Fibroblast of peridontal ligament (primary cell): ENCODE measurements around the gene NPTX1.

Experiments used
- DNase-seq: peaks from one replicate; pipeline ENCODE4 v3.0.0-alpha.2; 2010; ENCODE audit errors: extremely low read depth

The NPTX1 gene

DNA sequence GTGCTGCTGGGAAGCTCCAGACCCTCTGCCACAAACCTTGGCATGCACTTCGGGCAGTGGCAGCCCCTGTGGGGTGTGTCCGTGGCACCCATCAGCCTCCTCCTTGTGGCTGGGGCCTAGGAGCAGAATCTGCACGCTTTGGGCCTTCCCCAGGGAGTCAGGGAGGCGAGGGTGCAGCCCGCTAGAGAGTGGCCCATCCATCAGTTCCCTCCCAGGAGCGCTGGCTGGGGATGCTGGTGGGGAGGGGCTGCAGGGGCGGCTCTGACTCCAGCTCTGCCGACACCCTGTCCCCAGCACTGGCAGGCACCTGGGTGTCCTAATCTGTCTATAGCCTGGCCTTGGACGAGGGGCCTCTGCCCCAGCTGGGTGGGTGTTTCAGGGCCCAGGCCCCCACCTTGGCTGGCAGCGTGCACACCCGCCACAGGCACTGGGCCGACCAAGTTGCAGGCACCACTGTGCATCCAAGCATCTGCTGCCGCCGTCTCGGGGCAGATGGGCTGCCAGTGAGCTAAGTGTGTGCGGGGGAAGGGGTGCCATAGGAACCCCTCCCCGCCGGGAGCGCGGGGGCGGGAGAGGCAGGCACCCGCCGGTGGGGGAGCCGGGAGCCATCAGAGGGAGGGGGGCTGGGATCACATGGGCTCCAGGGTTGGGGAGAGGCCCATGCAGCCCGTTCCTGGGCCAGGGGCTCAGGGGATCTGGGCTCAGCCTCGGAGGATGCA lies 31.2 kb downstream of the NPTX1 start:
- no peak for DNase-seq

- no peak for DNase-seq
Measured at GRCh38 chr17:80444644-80444979, 31.8 kb downstream of the NPTX1 start.

- no peak for DNase-seq
Measured at GRCh38 chr17:80443916-80444643, 32.3 kb downstream of the NPTX1 start.

DNA sequence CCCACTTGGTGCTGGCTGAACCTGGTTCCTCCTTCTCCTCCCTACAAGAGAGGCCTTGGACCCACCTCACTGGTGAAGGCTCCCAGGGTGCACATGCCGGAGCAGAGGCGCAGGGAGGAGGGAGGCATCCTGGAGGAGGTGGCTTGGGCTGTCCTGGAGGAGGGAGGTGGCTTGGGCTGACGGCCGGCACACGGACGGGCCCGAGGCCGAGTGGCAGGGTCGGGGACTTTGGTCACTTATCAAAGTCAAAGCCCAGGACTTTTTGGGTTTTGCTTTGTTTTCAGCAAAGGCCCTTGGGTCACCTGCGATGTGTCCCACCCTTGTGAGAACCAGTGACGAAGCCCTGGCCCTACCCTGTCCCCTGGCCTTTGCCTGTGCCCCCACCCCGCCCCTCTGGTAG lies 32.9 kb downstream of the NPTX1 start:
- no peak for DNase-seq

- DNase-seq = no peak
Measured at GRCh38 chr17:80442764-80443163, 33.6 kb downstream of the NPTX1 start.

- no peak for DNase-seq
Measured at GRCh38 chr17:80442323-80442659, 34.1 kb downstream of the NPTX1 start.

DNA sequence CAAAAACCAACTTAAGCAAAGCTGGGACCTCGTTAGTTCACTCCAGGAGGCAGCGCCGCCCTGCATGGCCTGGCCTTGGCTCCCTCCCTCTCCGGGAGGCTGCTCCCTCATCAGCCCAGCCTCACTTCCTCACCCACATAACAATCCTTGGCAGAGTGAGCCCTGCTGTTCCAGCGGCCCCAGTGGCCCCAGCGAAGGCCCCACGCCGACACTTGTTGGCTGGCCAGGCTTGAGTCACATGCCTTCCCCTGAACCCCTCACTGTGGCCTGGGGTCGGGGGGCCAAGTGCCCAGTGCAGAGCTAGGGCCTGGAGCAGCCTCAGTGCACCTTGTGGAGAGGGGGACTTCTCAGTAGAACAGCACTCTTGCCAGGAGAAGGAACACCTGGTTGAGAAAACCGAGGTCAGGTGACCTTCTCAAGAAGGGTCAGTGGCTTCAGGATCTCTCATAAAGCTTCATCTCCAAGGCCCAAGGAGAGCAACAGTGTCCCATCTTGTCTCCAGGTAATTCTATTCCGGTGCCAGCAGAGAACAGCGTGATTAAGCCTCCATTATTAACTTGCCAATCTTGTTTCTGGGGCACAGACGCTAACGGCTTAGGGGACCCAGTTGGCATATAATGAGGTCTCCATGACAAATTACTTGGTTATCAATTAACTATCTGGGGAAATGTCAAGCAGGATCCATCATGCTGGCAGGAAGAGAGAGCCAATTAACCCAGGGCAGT lies 34.6 kb downstream of the NPTX1 start:
- no peak for DNase-seq

- DNase-seq = peak; percentile 26
Measured at GRCh38 chr17:80441133-80441578, 35.3 kb downstream of the NPTX1 start.

GRCh38 chr17:80439499-80439898 lies 36.9 kb downstream of the NPTX1 start:
- DNase-seq = no peak

DNA sequence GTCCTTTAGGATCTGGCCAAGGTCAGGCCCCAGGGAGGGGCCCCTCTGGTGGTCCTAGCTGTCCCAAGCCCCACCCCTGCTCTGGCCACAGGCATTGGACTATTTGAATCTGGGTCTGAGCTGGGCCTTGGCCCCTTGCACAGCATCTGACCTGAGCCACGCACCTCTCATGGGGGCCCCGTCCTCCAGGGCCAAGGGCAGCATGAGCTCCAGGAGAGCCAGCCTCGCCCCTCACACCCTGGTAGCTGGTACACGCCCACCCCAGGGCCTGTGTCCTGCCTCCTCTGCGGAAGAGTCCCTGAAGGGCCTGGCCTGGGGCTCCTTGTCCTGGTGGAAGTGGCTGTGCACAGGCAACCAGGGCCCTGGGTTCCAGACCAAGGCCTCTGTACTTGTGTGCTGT lies 37.6 kb downstream of the NPTX1 start:
- DNase-seq = no peak

DNA sequence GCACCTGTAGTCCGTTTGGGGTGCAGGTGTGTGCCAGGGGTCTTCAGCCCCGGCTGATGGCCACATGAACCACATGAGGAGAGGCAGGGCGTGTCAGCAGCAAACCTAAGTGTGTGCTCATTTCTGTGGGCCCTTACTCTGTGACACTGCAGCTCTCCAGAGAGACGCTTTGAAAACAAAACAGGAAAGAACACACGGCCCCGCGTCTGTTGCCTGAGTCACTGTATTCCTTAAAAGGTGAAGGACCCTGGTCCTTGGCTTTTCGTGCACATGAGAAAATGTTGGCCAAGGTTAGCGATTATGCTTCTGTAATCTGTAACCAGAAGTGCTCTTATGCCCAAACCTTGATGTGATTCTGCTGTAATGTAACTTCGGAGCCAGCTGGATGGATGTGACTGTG lies 38.9 kb downstream of the NPTX1 start:
- DNase-seq = no peak

DNA sequence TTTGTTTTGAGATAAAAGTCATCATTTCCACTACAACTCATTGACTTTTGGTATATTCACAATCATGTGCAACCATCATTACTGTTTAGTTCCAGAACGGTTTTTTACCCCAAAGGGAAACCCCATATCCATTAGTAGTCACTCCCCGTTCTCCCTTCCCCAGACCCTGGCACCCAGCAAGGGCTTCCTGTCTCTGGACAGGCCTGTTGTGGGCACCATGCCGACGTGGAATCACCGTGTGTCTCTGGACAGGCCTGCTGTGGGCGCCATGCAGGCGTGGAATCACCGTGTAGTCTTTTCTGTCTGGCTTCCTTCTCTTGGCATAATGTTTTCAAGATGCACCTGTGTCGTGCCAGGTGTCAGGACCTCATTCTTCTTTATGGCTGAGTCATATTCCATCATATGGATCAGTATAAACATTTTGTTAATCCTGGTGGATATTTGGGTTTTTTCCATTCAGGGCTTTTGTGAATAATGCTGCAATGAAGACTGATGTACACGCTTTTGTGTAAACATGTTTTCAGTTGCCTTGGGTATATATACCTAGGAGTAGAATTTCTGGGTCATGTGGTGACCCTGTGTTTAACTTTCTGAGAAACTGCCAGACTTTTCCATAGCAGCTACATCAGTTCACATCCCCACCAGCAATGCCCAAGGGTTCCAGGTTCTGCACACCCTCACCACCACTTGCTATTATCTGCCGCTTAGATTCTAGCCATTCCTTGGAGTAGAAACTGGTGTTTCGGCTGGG lies 42.3 kb downstream of the NPTX1 start:
- DNase-seq = no peak

DNA sequence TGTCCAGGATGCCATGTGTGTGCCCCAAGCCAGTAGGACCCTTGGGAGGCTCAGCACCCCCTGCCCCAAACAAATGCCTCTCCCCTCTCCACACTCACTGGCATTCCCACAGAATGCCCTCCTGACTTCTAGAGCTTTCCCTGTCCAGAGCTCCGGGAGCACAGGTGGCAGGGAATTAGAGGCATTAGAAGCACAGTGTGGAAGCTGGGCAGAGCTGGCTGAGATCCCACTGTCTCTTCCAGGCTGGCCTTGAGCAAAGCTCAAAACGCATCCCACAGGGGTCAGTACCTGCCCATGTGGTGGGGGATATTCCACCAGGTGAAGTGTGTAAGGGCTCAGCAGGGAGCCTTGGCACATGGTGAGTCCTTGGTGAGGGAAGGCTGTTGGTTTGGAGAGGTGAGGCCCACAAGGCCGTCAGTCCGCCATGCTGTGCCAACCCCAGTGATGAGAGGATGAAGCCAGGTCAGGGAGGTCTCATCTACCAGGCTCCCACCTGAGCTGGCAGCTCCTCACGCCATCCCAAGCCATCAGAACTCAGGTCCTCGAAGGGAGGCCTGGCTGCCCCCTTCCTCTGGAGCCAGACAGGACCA lies 43.4 kb downstream of the NPTX1 start:
- DNase-seq = no peak

- no peak for DNase-seq
Measured at GRCh38 chr17:80432350-80432955, 44.0 kb downstream of the NPTX1 start.

GRCh38 chr17:80431246-80432195 lies 44.9 kb downstream of the NPTX1 start:
- DNase-seq = no peak

DNA sequence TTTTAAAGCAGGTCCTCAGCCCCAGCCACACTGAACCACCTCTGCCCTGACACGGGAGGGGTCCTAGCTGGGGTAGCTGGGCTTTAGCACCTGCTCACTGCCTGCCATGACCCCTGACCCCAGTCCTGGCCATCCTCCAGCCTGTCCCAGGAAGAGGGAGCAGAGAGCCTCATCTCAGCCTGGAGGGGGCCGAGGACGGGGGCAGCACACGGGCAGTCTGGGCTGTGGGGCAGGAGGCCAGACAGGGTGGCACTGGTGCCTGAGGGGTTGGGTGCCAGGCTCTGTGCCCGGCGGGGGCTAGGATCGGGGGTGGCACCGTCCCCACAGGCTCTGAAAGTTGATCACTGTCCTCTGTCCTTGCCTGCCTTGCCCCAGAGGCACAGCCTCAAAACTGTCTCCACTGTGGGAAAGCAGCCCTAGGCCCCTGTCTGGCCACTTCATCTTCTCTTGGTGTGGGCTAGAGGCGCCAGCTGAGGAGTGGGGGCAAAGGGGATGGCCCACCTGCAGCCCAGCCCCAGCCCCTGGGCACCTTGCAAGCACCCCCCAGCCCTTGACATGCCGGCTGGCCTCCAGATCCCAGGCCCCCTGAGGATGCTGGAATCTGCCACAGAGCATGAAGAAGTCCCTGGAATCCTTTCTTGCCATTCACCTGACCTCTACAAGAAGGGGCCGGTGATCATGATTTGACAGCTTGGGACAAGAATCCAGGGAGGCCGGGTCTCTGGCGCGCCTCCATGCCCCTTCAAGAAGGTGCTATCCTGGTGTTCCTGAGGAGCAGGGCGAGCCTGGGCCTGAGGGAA lies 45.8 kb downstream of the NPTX1 start:
- DNase-seq = no peak

- no peak for DNase-seq
Measured at GRCh38 chr17:80429356-80430275, 46.8 kb downstream of the NPTX1 start.

- no peak for DNase-seq
Measured at GRCh38 chr17:80428796-80429195, 47.6 kb downstream of the NPTX1 start.
